Panc1 (cell line): ENCODE measurements around the gene RASGEF1C. TPM values are rescaled to one million over a fixed set of nuclear protein-coding genes. Genes with fewer than 3 reads are reported as not detected.

ENCODE experiments used
- ATAC-seq: fragments of 200-7000 bp; cut with Tn5 transposase; 2 replicates; pipeline ENCODE4 v1.9.1; 2020; ENCODE audit warnings: mild to moderate bottlenecking, moderate library complexity
- BruUV-seq: library from RNA; stranded (reverse); fragments of 400-500 nt; replicated peaks from 2 replicates; lab custom pipeline; 2021; lab: Mats Ljungman, UMichigan
- CTCF ChIA-PET: fragments of 300-600 bp; sonication (Branson Sonifier 250); formaldehyde crosslinking; loops from one replicate; lab custom pipeline; 2022; ENCODE audit warnings: antibody characterized with exemption; lab: Charles Lee
- POLR2A ChIA-PET: fragments of 300-600 bp; sonication (Branson Sonifier 250); formaldehyde crosslinking; loops from one replicate; lab custom pipeline; 2022; ENCODE audit warnings: antibody characterized with exemption; lab: Charles Lee
- DNase-seq: peaks from one replicate; pipeline ENCODE4 v3.0.0-alpha.2; 2010; ENCODE audit warnings: low read depth, low spot score
- H3K27ac ChIP-seq: 2 replicates; pipeline ENCODE4 v1.5.1; 2011; ENCODE audit warnings: mild to moderate bottlenecking, low read length, inconsistent platforms
- H3K27me3 ChIP-seq: fragments of 200-500 bp; sonication (Bioruptor generic); 2 replicates; pipeline ENCODE4 v1.6.0; 2014; ENCODE audit warnings: low read length, inconsistent platforms; ENCODE audit not compliant: control insufficient read depth, insufficient read depth
- H3K36me3 ChIP-seq: fragments of 200-500 bp; sonication (Bioruptor generic); 2 replicates; pipeline ENCODE4 v1.5.1; 2014; ENCODE audit warnings: inconsistent platforms, mild to moderate bottlenecking, low read length, moderate library complexity; ENCODE audit not compliant: control insufficient read depth, insufficient read depth
- H3K4me1 ChIP-seq: 2 replicates; pipeline ENCODE4 v1.5.1; 2011; ENCODE audit warnings: inconsistent platforms, mild to moderate bottlenecking, low read length, moderate library complexity; ENCODE audit not compliant: control insufficient read depth, insufficient read depth
- H3K4me3 ChIP-seq, 2 experiments: 2 replicates each; pipeline ENCODE4 v1.5.1; 2011 to 2012; ENCODE audit warnings: low read depth in 2 of 2, low read length in 2 of 2, mild to moderate bottlenecking in 2 of 2, inconsistent platforms in 1 of 2, moderate library complexity in 1 of 2
- H3K9me3 ChIP-seq: fragments of 200-500 bp; sonication (Bioruptor generic); 2 replicates; pipeline ENCODE4 v1.5.1; 2014; ENCODE audit warnings: low read depth, mild to moderate bottlenecking, inconsistent platforms, low read length, moderate library complexity; ENCODE audit not compliant: control insufficient read depth, insufficient read depth
- POLR2AphosphoS5 ChIP-seq: IDR thresholded peaks from 2 replicates; pipeline ENCODE4 v1.6.1; 2012; ENCODE audit warnings: mild to moderate bottlenecking, low read depth, low read length, moderate library complexity
- SIN3A ChIP-seq: IDR thresholded peaks from 2 replicates; pipeline ENCODE4 v1.6.1; 2012; ENCODE audit warnings: low read depth, mild to moderate bottlenecking, low read length, moderate library complexity, borderline replicate concordance; ENCODE audit not compliant: insufficient read depth
- TCF7L2 ChIP-seq: IDR thresholded peaks from 2 replicates; pipeline ENCODE4 v1.6.1; 2011; ENCODE audit warnings: mild to moderate bottlenecking, low read depth, low read length, inconsistent platforms
- in situ Hi-C: cut with HindIII; loops from 2 replicates; pipeline ENCODE4 v1.10.0; 2016; ENCODE audit warnings: low sequenced_read_pairs, low pct_unique_long_range_greater_than_20kb
- intact Hi-C: fragments of 100-400 bp; cut with micrococcal nuclease; formaldehyde crosslinking; loops from one replicate; pipeline ENCODE4 v1.10.0; 2022; ENCODE audit not compliant: unreplicated experiment
- total RNA-seq: library from RNA; stranded (reverse); gene quantifications from one replicate; pipeline ENCODE4 v1.2.1, GENCODE V29; 2021; ENCODE audit not compliant: unreplicated experiment
- TF ChIP-seq, protein P1 (sequence below), 2 experiments: IDR thresholded peaks; 2 replicates each; pipeline ENCODE4 v1.6.1; 2011 to 2012; ENCODE audit warnings: low read depth in 2 of 2, control low read depth in 1 of 2, low read length in 1 of 2, mild to moderate bottlenecking in 1 of 2, moderate library complexity in 1 of 2; ENCODE audit not compliant: insufficient read depth in 1 of 2
- TF ChIP-seq, protein P2 (sequence below): fragments of 450-650 bp; IDR thresholded peaks from 2 replicates; pipeline ENCODE4 v1.5.1; 2017; ENCODE audit warnings: mild to moderate bottlenecking

The RASGEF1C gene
- total RNA-seq, 1 experiment from 2014 or later, result 0.49 TPM

DNA sequence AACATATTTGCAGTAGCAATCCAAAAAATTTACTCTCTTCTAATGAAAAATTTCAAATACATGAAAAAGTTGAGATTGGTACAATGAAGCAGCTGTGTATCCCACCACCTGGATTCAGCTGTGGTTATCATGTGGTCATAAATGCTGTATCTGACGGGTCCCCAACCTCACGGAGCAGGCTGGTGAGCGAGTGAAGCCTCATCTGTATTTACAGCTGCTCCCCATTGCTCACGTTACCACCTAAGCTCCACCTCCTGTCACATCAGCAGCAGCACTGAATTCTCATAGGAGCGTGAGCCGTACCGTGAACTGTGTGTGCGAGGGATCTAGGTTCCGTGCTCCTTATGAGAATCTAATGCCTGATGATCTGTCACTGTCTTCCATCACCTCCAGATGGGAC, 130.7 kb downstream of the RASGEF1C start:
- ChIA-PET POLR2A (interaction anchor here (0.6 kb wide), 1 partner anchor 15 kb away, joined by 8 read pairs; no protein-coding TSS in a partner anchor), CTCF (no interaction called here)
- TF ChIP-seq, protein P1, sequence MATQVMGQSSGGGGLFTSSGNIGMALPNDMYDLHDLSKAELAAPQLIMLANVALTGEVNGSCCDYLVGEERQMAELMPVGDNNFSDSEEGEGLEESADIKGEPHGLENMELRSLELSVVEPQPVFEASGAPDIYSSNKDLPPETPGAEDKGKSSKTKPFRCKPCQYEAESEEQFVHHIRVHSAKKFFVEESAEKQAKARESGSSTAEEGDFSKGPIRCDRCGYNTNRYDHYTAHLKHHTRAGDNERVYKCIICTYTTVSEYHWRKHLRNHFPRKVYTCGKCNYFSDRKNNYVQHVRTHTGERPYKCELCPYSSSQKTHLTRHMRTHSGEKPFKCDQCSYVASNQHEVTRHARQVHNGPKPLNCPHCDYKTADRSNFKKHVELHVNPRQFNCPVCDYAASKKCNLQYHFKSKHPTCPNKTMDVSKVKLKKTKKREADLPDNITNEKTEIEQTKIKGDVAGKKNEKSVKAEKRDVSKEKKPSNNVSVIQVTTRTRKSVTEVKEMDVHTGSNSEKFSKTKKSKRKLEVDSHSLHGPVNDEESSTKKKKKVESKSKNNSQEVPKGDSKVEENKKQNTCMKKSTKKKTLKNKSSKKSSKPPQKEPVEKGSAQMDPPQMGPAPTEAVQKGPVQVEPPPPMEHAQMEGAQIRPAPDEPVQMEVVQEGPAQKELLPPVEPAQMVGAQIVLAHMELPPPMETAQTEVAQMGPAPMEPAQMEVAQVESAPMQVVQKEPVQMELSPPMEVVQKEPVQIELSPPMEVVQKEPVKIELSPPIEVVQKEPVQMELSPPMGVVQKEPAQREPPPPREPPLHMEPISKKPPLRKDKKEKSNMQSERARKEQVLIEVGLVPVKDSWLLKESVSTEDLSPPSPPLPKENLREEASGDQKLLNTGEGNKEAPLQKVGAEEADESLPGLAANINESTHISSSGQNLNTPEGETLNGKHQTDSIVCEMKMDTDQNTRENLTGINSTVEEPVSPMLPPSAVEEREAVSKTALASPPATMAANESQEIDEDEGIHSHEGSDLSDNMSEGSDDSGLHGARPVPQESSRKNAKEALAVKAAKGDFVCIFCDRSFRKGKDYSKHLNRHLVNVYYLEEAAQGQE (IDR thresholded peaks at IDR 0.05; ENCODE audit: insufficient read depth in 1 of 2, low read depth in 2 of 2, low read length in 1 of 2), result no peak
- TF ChIP-seq POLR2AphosphoS5 (no peak), TCF7L2 (no peak), SIN3A (no peak)
- TF ChIP-seq, protein P2, sequence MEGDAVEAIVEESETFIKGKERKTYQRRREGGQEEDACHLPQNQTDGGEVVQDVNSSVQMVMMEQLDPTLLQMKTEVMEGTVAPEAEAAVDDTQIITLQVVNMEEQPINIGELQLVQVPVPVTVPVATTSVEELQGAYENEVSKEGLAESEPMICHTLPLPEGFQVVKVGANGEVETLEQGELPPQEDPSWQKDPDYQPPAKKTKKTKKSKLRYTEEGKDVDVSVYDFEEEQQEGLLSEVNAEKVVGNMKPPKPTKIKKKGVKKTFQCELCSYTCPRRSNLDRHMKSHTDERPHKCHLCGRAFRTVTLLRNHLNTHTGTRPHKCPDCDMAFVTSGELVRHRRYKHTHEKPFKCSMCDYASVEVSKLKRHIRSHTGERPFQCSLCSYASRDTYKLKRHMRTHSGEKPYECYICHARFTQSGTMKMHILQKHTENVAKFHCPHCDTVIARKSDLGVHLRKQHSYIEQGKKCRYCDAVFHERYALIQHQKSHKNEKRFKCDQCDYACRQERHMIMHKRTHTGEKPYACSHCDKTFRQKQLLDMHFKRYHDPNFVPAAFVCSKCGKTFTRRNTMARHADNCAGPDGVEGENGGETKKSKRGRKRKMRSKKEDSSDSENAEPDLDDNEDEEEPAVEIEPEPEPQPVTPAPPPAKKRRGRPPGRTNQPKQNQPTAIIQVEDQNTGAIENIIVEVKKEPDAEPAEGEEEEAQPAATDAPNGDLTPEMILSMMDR, result no peak
- H3K27me3 ChIP-seq, result no peaks in the 10 kb centered on the region; the same call in 1 of the 2 replicates
- intact Hi-C loops (no loop called here), in situ Hi-C loops (no loop called here)
- no peaks in the 10 kb centered on the region for H3K9me3 ChIP-seq
- no peak for DNase-seq
- no peak overlapping the region for H3K27ac ChIP-seq
- no peak overlapping the region for H3K4me3 ChIP-seq
- no peaks in the 10 kb centered on the region for H3K4me1 ChIP-seq
- ATAC-seq, result no peak
- no TSS peak for BruUV-seq
- no peaks in the 10 kb centered on the region for H3K36me3 ChIP-seq

DNA sequence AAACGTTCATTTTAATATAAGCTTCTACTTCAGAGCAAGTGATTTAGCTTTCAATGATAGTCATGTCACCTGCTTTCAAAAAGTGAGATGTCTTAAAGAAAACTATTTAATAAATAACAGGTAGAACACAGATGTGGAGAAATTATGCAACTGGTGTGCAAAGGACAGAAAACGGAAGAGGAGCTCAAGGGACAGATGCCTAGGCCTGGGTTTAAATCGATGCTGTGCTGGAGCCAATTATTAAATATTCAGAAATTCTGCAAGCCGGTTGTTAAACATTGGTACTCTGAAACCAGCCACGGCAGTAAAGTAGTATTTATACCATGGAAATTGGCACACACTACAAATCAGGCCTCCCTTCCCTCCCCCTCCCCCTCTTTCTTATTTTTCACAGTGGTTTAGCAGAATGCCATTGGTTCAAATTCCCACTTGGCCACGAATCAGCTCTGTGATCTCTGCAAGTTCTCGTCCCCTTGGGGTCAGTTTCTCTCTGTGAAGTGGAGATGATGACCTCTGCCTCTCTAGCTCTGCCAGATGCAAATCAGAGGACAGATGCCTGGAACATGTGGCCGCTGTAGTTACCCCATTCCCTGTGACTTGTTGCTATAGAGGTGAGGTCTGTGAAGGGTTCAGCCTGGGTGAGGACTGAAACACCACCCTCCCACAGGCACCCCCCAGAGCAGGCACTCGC, 131.3 kb downstream of the RASGEF1C start:
- TF ChIP-seq TCF7L2, result no peak
- TF ChIP-seq, protein P2, result no peak
- TF ChIP-seq SIN3A, result no peak
- no peak for TF ChIP-seq POLR2AphosphoS5
- TF ChIP-seq, protein P1 (IDR thresholded peaks at IDR 0.05; ENCODE audit: insufficient read depth in 1 of 2, low read depth in 2 of 2, low read length in 1 of 2), result no peak
- no peaks in the 10 kb centered on the region for H3K9me3 ChIP-seq
- BruUV-seq, result no TSS peak
- no peak overlapping the region for H3K4me3 ChIP-seq
- H3K36me3 ChIP-seq, result no peaks in the 10 kb centered on the region
- intact Hi-C loops, result no loop called here
- no peaks in the 10 kb centered on the region; the same call in 1 of the 2 replicates for H3K27me3 ChIP-seq
- ChIA-PET CTCF (no interaction called here), POLR2A (interaction anchor here (0.6 kb wide), 1 partner anchor 15 kb away, joined by 8 read pairs; no protein-coding TSS in a partner anchor)
- in situ Hi-C loops, result no loop called here
- no peak overlapping the region for H3K27ac ChIP-seq
- ATAC-seq, result no peak
- no peak for DNase-seq
- H3K4me1 ChIP-seq, result no peaks in the 10 kb centered on the region
